ENCODE results near the gene IL10RB.

GRCh38 chr21:33266050-33266788 lies at the start of gene IL10RB:
- TF ChIP-seq CTCF (IDR thresholded peaks at IDR 0.05) = no peak
- TF ChIP-seq POLR2A (IDR thresholded peaks at IDR 0.05) = peak in 2 of 4 donors; percentile 18 to 80

Measured in esophagus squamous epithelium (tissue), 4 donors.